Fibroblast of lung (primary cell): ENCODE data around the gene PKP1.

Experiments
- EZH2 ChIP-seq: IDR thresholded peaks from 2 replicates; pipeline ENCODE4 v1.5.1; 2012; ENCODE audit warnings: low read length, control low read depth, mild to moderate bottlenecking; ENCODE audit errors: missing control alignments
- TF ChIP-seq, protein P1 (sequence below), 2 donors: IDR thresholded peaks in 1 of 2; conservative IDR thresholded peaks in 1 of 2; 1 replicate in 1 of 2; 2 replicates in 1 of 2; pipeline ENCODE4 v1.5.1; 2011 to 2012; ENCODE audit warnings: low read length in 2 of 2, control low read depth in 1 of 2, inconsistent platforms in 1 of 2, low read depth in 1 of 2, mild to moderate bottlenecking in 1 of 2

DNA sequence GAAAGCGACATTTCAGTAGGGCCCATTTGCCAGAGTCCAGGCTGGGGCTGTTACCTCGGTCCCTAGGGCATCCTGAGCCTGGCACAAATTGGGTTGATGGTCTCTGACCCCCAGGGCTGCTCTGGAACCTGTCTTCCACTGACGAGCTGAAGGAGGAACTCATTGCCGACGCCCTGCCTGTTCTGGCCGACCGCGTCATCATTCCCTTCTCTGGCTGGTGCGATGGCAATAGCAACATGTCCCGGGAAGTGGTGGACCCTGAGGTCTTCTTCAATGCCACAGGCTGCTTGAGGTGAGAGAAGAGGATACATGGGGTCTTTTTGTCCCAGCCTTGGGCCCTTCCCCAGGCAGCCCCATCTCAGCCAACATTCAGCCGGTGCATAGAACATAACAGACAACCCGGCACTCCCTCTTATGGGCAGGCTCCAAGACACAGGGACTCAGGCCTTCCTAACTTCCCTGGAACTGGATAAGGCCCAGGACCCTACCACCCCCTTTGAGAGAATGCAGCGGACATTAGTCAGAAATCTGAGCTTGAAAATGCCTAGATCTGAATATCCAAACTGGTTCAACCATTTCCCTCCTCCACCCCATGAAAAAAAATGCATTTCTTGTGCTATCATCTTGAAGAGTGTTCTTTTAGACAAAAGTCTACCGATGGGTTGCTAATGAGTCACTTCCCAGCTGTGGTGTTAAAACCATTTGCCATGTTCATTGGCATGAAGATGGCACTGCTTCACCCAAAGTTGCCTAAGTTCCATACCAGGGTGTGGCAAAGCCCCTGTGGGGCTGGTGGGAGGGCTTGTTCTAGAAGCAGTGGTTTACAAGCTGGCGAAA, 35.4 kb downstream of the PKP1 start:
- TF ChIP-seq, protein P1, sequence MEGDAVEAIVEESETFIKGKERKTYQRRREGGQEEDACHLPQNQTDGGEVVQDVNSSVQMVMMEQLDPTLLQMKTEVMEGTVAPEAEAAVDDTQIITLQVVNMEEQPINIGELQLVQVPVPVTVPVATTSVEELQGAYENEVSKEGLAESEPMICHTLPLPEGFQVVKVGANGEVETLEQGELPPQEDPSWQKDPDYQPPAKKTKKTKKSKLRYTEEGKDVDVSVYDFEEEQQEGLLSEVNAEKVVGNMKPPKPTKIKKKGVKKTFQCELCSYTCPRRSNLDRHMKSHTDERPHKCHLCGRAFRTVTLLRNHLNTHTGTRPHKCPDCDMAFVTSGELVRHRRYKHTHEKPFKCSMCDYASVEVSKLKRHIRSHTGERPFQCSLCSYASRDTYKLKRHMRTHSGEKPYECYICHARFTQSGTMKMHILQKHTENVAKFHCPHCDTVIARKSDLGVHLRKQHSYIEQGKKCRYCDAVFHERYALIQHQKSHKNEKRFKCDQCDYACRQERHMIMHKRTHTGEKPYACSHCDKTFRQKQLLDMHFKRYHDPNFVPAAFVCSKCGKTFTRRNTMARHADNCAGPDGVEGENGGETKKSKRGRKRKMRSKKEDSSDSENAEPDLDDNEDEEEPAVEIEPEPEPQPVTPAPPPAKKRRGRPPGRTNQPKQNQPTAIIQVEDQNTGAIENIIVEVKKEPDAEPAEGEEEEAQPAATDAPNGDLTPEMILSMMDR (conservative IDR thresholded peaks at IDR 0.05 in 1 of 2, IDR thresholded peaks at IDR 0.05 in 1 of 2; ENCODE audit: low read depth in 1 of 2, low read length in 2 of 2): no peak
- no peak for TF ChIP-seq EZH2
